ENCODE data around the gene SDC3. TPM values are rescaled to one million over a fixed set of nuclear protein-coding genes. Genes with fewer than 3 reads are reported as not detected.

Gene SDC3
- total and polyA plus RNA-seq, 2 donors (not counting 1 experiment from before 2014, with no cell fraction given): 0.30 to 4.6 TPM

- Histone ChIP-seq H3K4me2 (replicated peaks; ENCODE audit: low read depth, low read length, poor library complexity, severe bottlenecking) (no peak overlapping the region), H3K36me3 (replicated peaks in 1 of 2; ENCODE audit: control extremely low read depth in 1 of 2, control insufficient read depth in 1 of 2, extremely low read depth in 1 of 2, insufficient read depth in 2 of 2, low read length in 1 of 2) (peaks cover 12 to 59% of the 10 kb centered on the region in 2 experiments), H3K27ac (ENCODE audit: low read length in 2 of 2) (peak overlapping the region in 1 of 2 donors; percentile 40), H3K79me2 (ENCODE audit: control insufficient read depth, insufficient read depth, low read length) (peaks cover 40% of the 10 kb centered on the region), H3K9me3 (ENCODE audit: control extremely low read depth in 1 of 3, control insufficient read depth in 2 of 3, insufficient read depth in 1 of 3, low read length in 2 of 3) (no peaks in the 10 kb centered on the region), H2AFZ (ENCODE audit: insufficient read depth, low read depth, low read length, poor library complexity, severe bottlenecking) (no peak overlapping the region), H3K27me3 (replicated peaks in 1 of 4; ENCODE audit: control extremely low read depth in 1 of 4, control insufficient read depth in 3 of 4, insufficient read depth in 4 of 4, low read length in 3 of 4) (no peaks in the 10 kb centered on the region), H3K9ac (ENCODE audit: low read length) (no peak overlapping the region), H4K20me1 (ENCODE audit: control insufficient read depth, insufficient read depth, low read length, poor library complexity, severe bottlenecking) (peaks cover 50% of the 10 kb centered on the region), H3K4me3 (ENCODE audit: control extremely low read depth in 1 of 5, extremely low read depth in 1 of 5, insufficient read depth in 1 of 5, low read depth in 2 of 5, low read length in 4 of 5) (no peak overlapping the region), H3K4me1 (ENCODE audit: control insufficient read depth in 2 of 2, insufficient read depth in 2 of 2, low read length in 2 of 2) (no peaks in the 10 kb centered on the region)
- ChIA-PET CTCF (interaction anchor here (0.6 to 1.2 kb wide), 4 partner anchors 15 to 156 kb away, joined by 3 to 4 read pairs (median 4); no protein-coding TSS in a partner anchor), POLR2A (no interaction called here)
- Mint-ChIP-seq H3K27me3 (no peaks in the 10 kb centered on the region), H3K9me3 (ENCODE audit: insufficient read depth) (no peaks in the 10 kb centered on the region), H3K4me3 (no peak overlapping the region), H3K4me1 (peaks cover 13% of the 10 kb centered on the region), H3K27ac (peak overlapping the region; percentile 16)
- ATAC-seq (ENCODE audit: low read depth): no peak
- WGBS (ENCODE audit: insufficient coverage): no CpG with 5 or more reads among the region's 4 CpGs
- TF ChIP-seq, protein P1, sequence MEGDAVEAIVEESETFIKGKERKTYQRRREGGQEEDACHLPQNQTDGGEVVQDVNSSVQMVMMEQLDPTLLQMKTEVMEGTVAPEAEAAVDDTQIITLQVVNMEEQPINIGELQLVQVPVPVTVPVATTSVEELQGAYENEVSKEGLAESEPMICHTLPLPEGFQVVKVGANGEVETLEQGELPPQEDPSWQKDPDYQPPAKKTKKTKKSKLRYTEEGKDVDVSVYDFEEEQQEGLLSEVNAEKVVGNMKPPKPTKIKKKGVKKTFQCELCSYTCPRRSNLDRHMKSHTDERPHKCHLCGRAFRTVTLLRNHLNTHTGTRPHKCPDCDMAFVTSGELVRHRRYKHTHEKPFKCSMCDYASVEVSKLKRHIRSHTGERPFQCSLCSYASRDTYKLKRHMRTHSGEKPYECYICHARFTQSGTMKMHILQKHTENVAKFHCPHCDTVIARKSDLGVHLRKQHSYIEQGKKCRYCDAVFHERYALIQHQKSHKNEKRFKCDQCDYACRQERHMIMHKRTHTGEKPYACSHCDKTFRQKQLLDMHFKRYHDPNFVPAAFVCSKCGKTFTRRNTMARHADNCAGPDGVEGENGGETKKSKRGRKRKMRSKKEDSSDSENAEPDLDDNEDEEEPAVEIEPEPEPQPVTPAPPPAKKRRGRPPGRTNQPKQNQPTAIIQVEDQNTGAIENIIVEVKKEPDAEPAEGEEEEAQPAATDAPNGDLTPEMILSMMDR (IDR thresholded peaks at IDR 0.05): no peak
- no peak for TF ChIP-seq EZH2 (IDR thresholded peaks at IDR 0.05; ENCODE audit: borderline replicate concordance, insufficient read depth, low read depth, low read length, poor library complexity, severe bottlenecking)
- DNase-seq: no peak
- intact Hi-C loops (cut with micrococcal nuclease): no loop called here
Observed at GRCh38 chr1:30957560-30958222, 49.1 kb upstream of the SDC3 start.

- peaks cover 9% of the 10 kb centered on the region for H3K4me1 Mint-ChIP-seq
- H3K4me3 Mint-ChIP-seq: no peak overlapping the region
- intact Hi-C loops (cut with micrococcal nuclease): no loop called here
- peaks cover 14 to 69% of the 10 kb centered on the region in 2 experiments for H3K36me3 ChIP-seq (replicated peaks in 1 of 2; ENCODE audit: control extremely low read depth in 1 of 2, control insufficient read depth in 1 of 2, extremely low read depth in 1 of 2, insufficient read depth in 2 of 2, low read length in 1 of 2)
- TF ChIP-seq, protein P1 (IDR thresholded peaks at IDR 0.05): no peak
- no peak for TF ChIP-seq EZH2 (IDR thresholded peaks at IDR 0.05; ENCODE audit: borderline replicate concordance, insufficient read depth, low read depth, low read length, poor library complexity, severe bottlenecking)
- no peak overlapping the region for H2AFZ ChIP-seq (ENCODE audit: insufficient read depth, low read depth, low read length, poor library complexity, severe bottlenecking)
- no peak overlapping the region for H3K27ac Mint-ChIP-seq
- H3K9me3 ChIP-seq (ENCODE audit: control extremely low read depth in 1 of 3, control insufficient read depth in 2 of 3, insufficient read depth in 1 of 3, low read length in 2 of 3): no peaks in the 10 kb centered on the region
- DNase-seq (no peak), ATAC-seq (ENCODE audit: low read depth) (no peak)
- WGBS (ENCODE audit: insufficient coverage): no CpG with 5 or more reads among the region's 1 CpG
- H3K9ac ChIP-seq (ENCODE audit: low read length): no peak overlapping the region
- ChIA-PET CTCF (no interaction called here), POLR2A (no interaction called here)
- H3K27ac ChIP-seq (ENCODE audit: low read length in 2 of 2): no peak overlapping the region
- no peaks in the 10 kb centered on the region for H3K27me3 ChIP-seq (replicated peaks in 1 of 4; ENCODE audit: control extremely low read depth in 1 of 4, control insufficient read depth in 3 of 4, insufficient read depth in 4 of 4, low read length in 3 of 4)
- H3K4me2 ChIP-seq (replicated peaks; ENCODE audit: low read depth, low read length, poor library complexity, severe bottlenecking): no peak overlapping the region
- no peaks in the 10 kb centered on the region for H3K27me3 Mint-ChIP-seq
- H4K20me1 ChIP-seq (ENCODE audit: control insufficient read depth, insufficient read depth, low read length, poor library complexity, severe bottlenecking): peaks cover 44% of the 10 kb centered on the region
- H3K79me2 ChIP-seq (ENCODE audit: control insufficient read depth, insufficient read depth, low read length): peaks cover 37% of the 10 kb centered on the region
- no peak overlapping the region for H3K4me3 ChIP-seq (ENCODE audit: control extremely low read depth in 1 of 5, extremely low read depth in 1 of 5, insufficient read depth in 1 of 5, low read depth in 2 of 5, low read length in 4 of 5)
- no peaks in the 10 kb centered on the region for H3K4me1 ChIP-seq (ENCODE audit: control insufficient read depth in 2 of 2, insufficient read depth in 2 of 2, low read length in 2 of 2)
- H3K9me3 Mint-ChIP-seq (ENCODE audit: insufficient read depth): no peaks in the 10 kb centered on the region
Observed at GRCh38 chr1:30955448-30956015, 47.0 kb upstream of the SDC3 start.

Data from B cell (primary cell).